H9 (cell line): ENCODE results near the gene LDB2. TPM values are rescaled to one million over a fixed set of nuclear protein-coding genes. Genes with fewer than 3 reads are reported as not detected.
A peak's percentile ranks its signal among the peaks of the same experiment; 100 is the strongest.

Source experiments
- DNase-seq: peaks from one replicate; pipeline ENCODE4 v3.0.0-alpha.2; 2017
- H2AFZ ChIP-seq: one replicate; pipeline ENCODE4 v1.6.1; 2013; ENCODE audit warnings: mild to moderate bottlenecking, low read length, control low read depth, moderate library complexity
- H2AK5ac ChIP-seq: 2 replicates; pipeline ENCODE4 v1.6.1; 2013; ENCODE audit warnings: low read length, control low read depth, mixed read lengths; ENCODE audit not compliant: insufficient read length
- H2BK120ac ChIP-seq: one replicate; pipeline ENCODE4 v1.6.1; 2013; ENCODE audit warnings: low read depth, mild to moderate bottlenecking, low read length, control low read depth, inconsistent platforms; ENCODE audit not compliant: poor library complexity, severe bottlenecking
- H2BK12ac ChIP-seq: 2 replicates; pipeline ENCODE4 v1.6.1; 2013; ENCODE audit warnings: low read length, control low read depth, mixed read lengths, low read depth; ENCODE audit not compliant: insufficient read length
- H2BK15ac ChIP-seq: 2 replicates; pipeline ENCODE4 v1.6.1; 2013; ENCODE audit warnings: low read depth, low read length, control low read depth
- H2BK20ac ChIP-seq: one replicate; pipeline ENCODE4 v1.6.1; 2013; ENCODE audit warnings: low read depth, mild to moderate bottlenecking, low read length, control low read depth, inconsistent platforms; ENCODE audit not compliant: poor library complexity, severe bottlenecking
- H2BK5ac ChIP-seq: 2 replicates; pipeline ENCODE4 v1.6.1; 2013; ENCODE audit warnings: low read length, control low read depth, mixed read lengths; ENCODE audit not compliant: insufficient read length
- H3K14ac ChIP-seq: 2 replicates; pipeline ENCODE4 v1.6.1; 2013; ENCODE audit warnings: low read length, control low read depth; ENCODE audit not compliant: insufficient read depth
- H3K18ac ChIP-seq: 2 replicates; pipeline ENCODE4 v1.6.1; 2013; ENCODE audit warnings: low read depth, mild to moderate bottlenecking, mixed read lengths, low read length, control low read depth; ENCODE audit not compliant: insufficient read length
- H3K23ac ChIP-seq: 2 replicates; pipeline ENCODE4 v1.6.1; 2013; ENCODE audit warnings: low read length, control low read depth, mixed read lengths, low read depth; ENCODE audit not compliant: insufficient read length
- H3K23me2 ChIP-seq: 2 replicates; pipeline ENCODE4 v1.6.1; 2013; ENCODE audit warnings: low read depth, mild to moderate bottlenecking, mixed read lengths, low read length, control low read depth; ENCODE audit not compliant: insufficient read length, poor library complexity, severe bottlenecking
- H3K27ac ChIP-seq: 2 replicates; pipeline ENCODE4 v1.5.1; 2013; ENCODE audit warnings: low read length, control low read depth, mixed read lengths, low read depth; ENCODE audit not compliant: insufficient read length
- H3K27me3 ChIP-seq: 2 replicates; pipeline ENCODE4 v1.6.1; 2013; ENCODE audit warnings: low read length, control low read depth, inconsistent platforms; ENCODE audit not compliant: insufficient read depth
- H3K4ac ChIP-seq: 2 replicates; pipeline ENCODE4 v1.6.1; 2013; ENCODE audit warnings: low read depth, mild to moderate bottlenecking, control low read depth, inconsistent platforms, low read length, moderate library complexity
- H3K4me1 ChIP-seq: 2 replicates; pipeline ENCODE4 v1.6.1; 2013; ENCODE audit warnings: low read length, control low read depth, inconsistent platforms; ENCODE audit not compliant: insufficient read depth
- H3K4me2 ChIP-seq: 2 replicates; pipeline ENCODE4 v1.6.1; 2013; ENCODE audit warnings: low read length, control low read depth, mixed read lengths; ENCODE audit not compliant: insufficient read length, insufficient read depth
- H3K56ac ChIP-seq: 2 replicates; pipeline ENCODE4 v1.6.1; 2013; ENCODE audit warnings: low read depth, mild to moderate bottlenecking, mixed read lengths, low read length, control low read depth; ENCODE audit not compliant: insufficient read length
- H3K79me1 ChIP-seq: 2 replicates; pipeline ENCODE4 v1.6.1; 2013; ENCODE audit warnings: low read depth, mild to moderate bottlenecking, moderate library complexity, low read length, control low read depth, inconsistent platforms; ENCODE audit not compliant: insufficient read depth, poor library complexity, severe bottlenecking
- H3K79me2 ChIP-seq: 2 replicates; pipeline ENCODE4 v1.6.1; 2013; ENCODE audit warnings: low read length, control low read depth, inconsistent platforms; ENCODE audit not compliant: insufficient read depth
- H3K9ac ChIP-seq: 2 replicates; pipeline ENCODE4 v1.6.1; 2013; ENCODE audit warnings: low read length, control low read depth, mixed read lengths; ENCODE audit not compliant: insufficient read length; ENCODE audit errors: extremely low read depth
- H3K9me3 ChIP-seq: one replicate; pipeline ENCODE4 v1.6.1; 2013; ENCODE audit warnings: low read depth, low read length, inconsistent platforms; ENCODE audit not compliant: control insufficient read depth
- H3T11ph ChIP-seq: one replicate; pipeline ENCODE4 v1.6.1; 2013; ENCODE audit warnings: mild to moderate bottlenecking, low read length, control low read depth, inconsistent platforms
- H4K20me1 ChIP-seq: one replicate; pipeline ENCODE4 v1.6.1; 2013; ENCODE audit not compliant: control insufficient read depth, insufficient read length, insufficient read depth
- H4K5ac ChIP-seq: 2 replicates; pipeline ENCODE4 v1.6.1; 2013; ENCODE audit warnings: low read depth, mild to moderate bottlenecking, mixed read lengths, low read length, control low read depth; ENCODE audit not compliant: insufficient read length
- H4K8ac ChIP-seq: replicated peaks from 2 replicates; pipeline ENCODE4 v1.6.1; 2013; ENCODE audit warnings: low read length, control low read depth, mixed read lengths, low read depth; ENCODE audit not compliant: insufficient read length
- H4K91ac ChIP-seq: 2 replicates; pipeline ENCODE4 v1.6.1; 2013; ENCODE audit warnings: low read depth, mild to moderate bottlenecking, moderate library complexity, mixed read lengths, low read length, control low read depth; ENCODE audit not compliant: insufficient read length
- H3K27ac Mint-ChIP-seq, 3 experiments: 2 replicates in 2 of 3; 3 replicates in 1 of 3; pipeline ENCODE4 v1.8.0; 2020 to 2021; ENCODE audit warnings: mixed read lengths in 3 of 3, mild to moderate bottlenecking in 1 of 3, moderate library complexity in 1 of 3
- H3K27me3 Mint-ChIP-seq: 2 replicates; pipeline ENCODE4 v1.8.0; 2021; ENCODE audit warnings: low read depth, mild to moderate bottlenecking, moderate library complexity, mixed read lengths
- H3K36me3 Mint-ChIP-seq, 3 experiments: 2 replicates in 2 of 3; 3 replicates in 1 of 3; pipeline ENCODE4 v1.8.0; 2020 to 2021; ENCODE audit warnings: low read depth in 3 of 3, mixed read lengths in 3 of 3; ENCODE audit not compliant: insufficient read depth in 1 of 3
- H3K4me1 Mint-ChIP-seq, 2 experiments: 2 replicates each; pipeline ENCODE4 v1.8.0; 2020; ENCODE audit warnings: mixed read lengths in 2 of 2
- H3K4me3 Mint-ChIP-seq, 2 experiments: 2 replicates in 1 of 2; 3 replicates in 1 of 2; pipeline ENCODE4 v1.8.0; 2020 to 2021; ENCODE audit warnings: mild to moderate bottlenecking in 2 of 2, mixed read lengths in 2 of 2, moderate library complexity in 1 of 2
- H3K9me3 Mint-ChIP-seq, 2 experiments: 2 replicates in 1 of 2; 3 replicates in 1 of 2; pipeline ENCODE4 v1.8.0; 2020; ENCODE audit warnings: mild to moderate bottlenecking in 2 of 2, mixed read lengths in 2 of 2, moderate library complexity in 1 of 2
- WGBS: extraction: QIAGEN DNeasy Blood & Tissue Kit; methylation state at CpG from one replicate; pipeline ENCODE4 v1.1.7; 2013; ENCODE audit warnings: missing lambda C conversion rate, low lambda C conversion rate, mixed read lengths; ENCODE audit not compliant: insufficient read length; ENCODE audit errors: extremely low coverage; 5-methylcytosine and 5-hydroxymethylcytosine counted together
- total RNA-seq: library from RNA; stranded (reverse); gene quantifications from 2 replicates; pipeline ENCODE4 v1.2.1, GENCODE V29; 2021
- TF ChIP-seq, protein P1 (sequence below): fragments of 200-600 bp; sonication (generic); conservative IDR thresholded peaks from 3 replicates; pipeline ENCODE4 v1.8.0; 2021; ENCODE audit warnings: antibody characterized with exemption, mild to moderate bottlenecking

Gene LDB2
- total RNA-seq, 1 experiment from 2014 or later = 22.5 TPM

DNA sequence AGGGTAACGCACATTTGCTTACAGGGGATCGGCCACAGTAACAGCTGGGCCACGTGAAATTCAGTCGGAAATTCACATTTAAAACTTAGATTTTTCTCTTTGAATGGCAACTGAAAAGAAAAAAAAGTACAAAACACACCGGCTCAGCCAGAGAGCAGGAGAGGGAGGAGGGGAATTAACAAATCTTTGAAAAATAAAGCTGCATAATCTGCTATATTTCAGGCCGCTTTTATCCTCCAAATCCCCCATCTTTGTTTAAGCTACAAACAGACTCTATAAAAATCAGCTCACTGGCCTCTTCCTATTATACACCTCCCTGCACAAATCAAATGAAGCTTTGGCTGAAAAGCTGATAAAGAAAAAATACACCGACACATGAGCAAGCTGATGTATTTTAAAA, 169.1 kb downstream of the LDB2 start:
- H4K8ac ChIP-seq = no peak overlapping the region
- peak overlapping the region in 2 of 3 experiments; percentile 20 to 85; a peak in 2 of 7 replicates for H3K27ac Mint-ChIP-seq
- H3K36me3 Mint-ChIP-seq = peaks cover 5 to 19% (median 9%) of the 10 kb centered on the region in 3 experiments; a peak in 6 of 7 replicates
- H3K27me3 ChIP-seq = no peaks in the 10 kb centered on the region
- H3K79me1 ChIP-seq = no peaks in the 10 kb centered on the region
- peaks cover 5 to 8% of the 10 kb centered on the region in 2 experiments; a peak in 4 of 5 replicates for H3K9me3 Mint-ChIP-seq
- H4K91ac ChIP-seq = no peak overlapping the region
- no peak overlapping the region for H3K4me3 Mint-ChIP-seq
- no peak overlapping the region for H4K5ac ChIP-seq
- DNase-seq = no peak
- no peak overlapping the region for H3T11ph ChIP-seq
- H3K4me1 Mint-ChIP-seq = peaks cover 43 to 60% of the 10 kb centered on the region in 2 experiments
- H3K27me3 Mint-ChIP-seq = no peaks in the 10 kb centered on the region
- H2AK5ac ChIP-seq = no peak overlapping the region
- H2BK120ac ChIP-seq = no peak overlapping the region
- H3K14ac ChIP-seq = no peak overlapping the region
- H3K4ac ChIP-seq = no peak overlapping the region
- no peaks in the 10 kb centered on the region for H3K9me3 ChIP-seq
- no CpG with 5 or more reads among the region's 7 CpGs for WGBS
- no peak overlapping the region for H2AFZ ChIP-seq
- H3K4me1 ChIP-seq = peaks cover 6% of the 10 kb centered on the region
- H3K79me2 ChIP-seq = no peaks in the 10 kb centered on the region
- H3K23ac ChIP-seq = no peak overlapping the region
- H3K18ac ChIP-seq = no peak overlapping the region
- H2BK20ac ChIP-seq = no peak overlapping the region
- H3K9ac ChIP-seq = no peak overlapping the region
- no peak overlapping the region for H3K27ac ChIP-seq
- H2BK15ac ChIP-seq = no peak overlapping the region
- H2BK5ac ChIP-seq = no peak overlapping the region
- H3K4me2 ChIP-seq = no peak overlapping the region
- H4K20me1 ChIP-seq = no peaks in the 10 kb centered on the region
- no peaks in the 10 kb centered on the region for H3K23me2 ChIP-seq
- H3K56ac ChIP-seq = no peak overlapping the region
- H2BK12ac ChIP-seq = no peak overlapping the region
- TF ChIP-seq, protein P1, sequence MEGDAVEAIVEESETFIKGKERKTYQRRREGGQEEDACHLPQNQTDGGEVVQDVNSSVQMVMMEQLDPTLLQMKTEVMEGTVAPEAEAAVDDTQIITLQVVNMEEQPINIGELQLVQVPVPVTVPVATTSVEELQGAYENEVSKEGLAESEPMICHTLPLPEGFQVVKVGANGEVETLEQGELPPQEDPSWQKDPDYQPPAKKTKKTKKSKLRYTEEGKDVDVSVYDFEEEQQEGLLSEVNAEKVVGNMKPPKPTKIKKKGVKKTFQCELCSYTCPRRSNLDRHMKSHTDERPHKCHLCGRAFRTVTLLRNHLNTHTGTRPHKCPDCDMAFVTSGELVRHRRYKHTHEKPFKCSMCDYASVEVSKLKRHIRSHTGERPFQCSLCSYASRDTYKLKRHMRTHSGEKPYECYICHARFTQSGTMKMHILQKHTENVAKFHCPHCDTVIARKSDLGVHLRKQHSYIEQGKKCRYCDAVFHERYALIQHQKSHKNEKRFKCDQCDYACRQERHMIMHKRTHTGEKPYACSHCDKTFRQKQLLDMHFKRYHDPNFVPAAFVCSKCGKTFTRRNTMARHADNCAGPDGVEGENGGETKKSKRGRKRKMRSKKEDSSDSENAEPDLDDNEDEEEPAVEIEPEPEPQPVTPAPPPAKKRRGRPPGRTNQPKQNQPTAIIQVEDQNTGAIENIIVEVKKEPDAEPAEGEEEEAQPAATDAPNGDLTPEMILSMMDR = no peak
